ENCODE measurements around the gene PARL.

DNA sequence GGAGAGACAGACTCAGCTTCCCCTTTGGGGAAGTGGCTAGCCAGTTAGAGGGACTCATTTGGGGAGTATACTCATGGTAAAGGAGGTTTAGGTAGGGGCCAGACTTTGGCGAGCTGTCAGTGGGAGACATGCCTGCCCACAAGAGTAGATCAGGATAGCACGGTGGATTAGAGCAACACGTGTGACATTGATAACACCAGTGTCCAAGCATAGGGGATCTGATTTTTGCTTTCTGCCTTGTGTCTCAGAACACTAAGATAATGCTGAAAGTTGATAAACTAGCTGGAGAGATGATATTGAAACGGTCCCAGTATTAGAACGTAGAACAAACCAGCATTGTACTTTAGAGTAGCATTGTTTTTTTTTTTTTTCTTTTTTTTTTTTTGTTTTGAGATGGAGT lies 85.2 kb downstream of the PARL start:
- no peak for TF ChIP-seq EZH2 (IDR thresholded peaks at IDR 0.05; ENCODE audit: low read depth)
- TF ChIP-seq, protein P1, sequence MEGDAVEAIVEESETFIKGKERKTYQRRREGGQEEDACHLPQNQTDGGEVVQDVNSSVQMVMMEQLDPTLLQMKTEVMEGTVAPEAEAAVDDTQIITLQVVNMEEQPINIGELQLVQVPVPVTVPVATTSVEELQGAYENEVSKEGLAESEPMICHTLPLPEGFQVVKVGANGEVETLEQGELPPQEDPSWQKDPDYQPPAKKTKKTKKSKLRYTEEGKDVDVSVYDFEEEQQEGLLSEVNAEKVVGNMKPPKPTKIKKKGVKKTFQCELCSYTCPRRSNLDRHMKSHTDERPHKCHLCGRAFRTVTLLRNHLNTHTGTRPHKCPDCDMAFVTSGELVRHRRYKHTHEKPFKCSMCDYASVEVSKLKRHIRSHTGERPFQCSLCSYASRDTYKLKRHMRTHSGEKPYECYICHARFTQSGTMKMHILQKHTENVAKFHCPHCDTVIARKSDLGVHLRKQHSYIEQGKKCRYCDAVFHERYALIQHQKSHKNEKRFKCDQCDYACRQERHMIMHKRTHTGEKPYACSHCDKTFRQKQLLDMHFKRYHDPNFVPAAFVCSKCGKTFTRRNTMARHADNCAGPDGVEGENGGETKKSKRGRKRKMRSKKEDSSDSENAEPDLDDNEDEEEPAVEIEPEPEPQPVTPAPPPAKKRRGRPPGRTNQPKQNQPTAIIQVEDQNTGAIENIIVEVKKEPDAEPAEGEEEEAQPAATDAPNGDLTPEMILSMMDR (conservative IDR thresholded peaks at IDR 0.05): no peak
